ENCODE results near the gene SMYD3.

The SMYD3 gene

DNA sequence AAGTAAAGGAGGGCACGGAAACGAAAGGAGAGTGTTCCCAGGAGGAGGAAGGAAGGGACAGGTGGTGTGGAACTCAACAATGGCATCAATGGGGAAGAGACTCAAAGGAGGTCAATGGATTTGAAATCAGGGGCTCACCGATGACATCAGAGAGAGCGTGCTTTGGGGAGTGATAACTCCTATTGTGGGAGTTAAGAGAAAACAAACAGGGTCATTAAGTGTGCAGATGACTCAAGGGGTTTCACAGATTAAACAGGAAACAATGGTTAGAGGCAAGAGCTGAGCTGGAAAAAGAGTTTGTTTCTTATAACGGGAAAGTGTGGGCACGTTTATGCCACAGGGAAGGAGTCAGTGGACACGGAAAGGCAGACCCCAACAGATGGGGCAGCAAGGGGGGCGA lies 629.1 kb downstream of the SMYD3 start:
- H3K36me3 ChIP-seq (replicated peaks; ENCODE audit: insufficient read depth, low read length) = no peaks in the 10 kb centered on the region
- TF ChIP-seq EZH2phosphoT487 (IDR thresholded peaks at IDR 0.05; ENCODE audit: low read length) (no peak), EZH2 (optimal IDR thresholded peaks at IDR 0.05; ENCODE audit: low read depth, low read length) (no peak)
- TF ChIP-seq, protein P1, sequence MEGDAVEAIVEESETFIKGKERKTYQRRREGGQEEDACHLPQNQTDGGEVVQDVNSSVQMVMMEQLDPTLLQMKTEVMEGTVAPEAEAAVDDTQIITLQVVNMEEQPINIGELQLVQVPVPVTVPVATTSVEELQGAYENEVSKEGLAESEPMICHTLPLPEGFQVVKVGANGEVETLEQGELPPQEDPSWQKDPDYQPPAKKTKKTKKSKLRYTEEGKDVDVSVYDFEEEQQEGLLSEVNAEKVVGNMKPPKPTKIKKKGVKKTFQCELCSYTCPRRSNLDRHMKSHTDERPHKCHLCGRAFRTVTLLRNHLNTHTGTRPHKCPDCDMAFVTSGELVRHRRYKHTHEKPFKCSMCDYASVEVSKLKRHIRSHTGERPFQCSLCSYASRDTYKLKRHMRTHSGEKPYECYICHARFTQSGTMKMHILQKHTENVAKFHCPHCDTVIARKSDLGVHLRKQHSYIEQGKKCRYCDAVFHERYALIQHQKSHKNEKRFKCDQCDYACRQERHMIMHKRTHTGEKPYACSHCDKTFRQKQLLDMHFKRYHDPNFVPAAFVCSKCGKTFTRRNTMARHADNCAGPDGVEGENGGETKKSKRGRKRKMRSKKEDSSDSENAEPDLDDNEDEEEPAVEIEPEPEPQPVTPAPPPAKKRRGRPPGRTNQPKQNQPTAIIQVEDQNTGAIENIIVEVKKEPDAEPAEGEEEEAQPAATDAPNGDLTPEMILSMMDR (IDR thresholded peaks at IDR 0.05; ENCODE audit: low read length) = no peak
- no peaks in the 10 kb centered on the region for H3F3A ChIP-seq (ENCODE audit: insufficient read depth, low read length)
- no peak overlapping the region for H3K4me2 ChIP-seq (ENCODE audit: low read depth, low read length)
- H3K4me3 ChIP-seq (ENCODE audit: low read length) = no peak overlapping the region
- H3K27ac ChIP-seq (ENCODE audit: low read length) = no peak overlapping the region
- H3K9me2 ChIP-seq (replicated peaks; ENCODE audit: insufficient read depth, low read length) = no peaks in the 10 kb centered on the region
- no peak overlapping the region for H2AFZ ChIP-seq (ENCODE audit: low read length)
- no peaks in the 10 kb centered on the region for H3K4me1 ChIP-seq (ENCODE audit: low read length)
- no peaks in the 10 kb centered on the region for H3K27me3 ChIP-seq (replicated peaks; ENCODE audit: insufficient read depth, low read length)
- H4K20me1 ChIP-seq (ENCODE audit: insufficient read depth, low read length) = no peaks in the 10 kb centered on the region
- no peaks in the 10 kb centered on the region for H3K79me2 ChIP-seq (ENCODE audit: low read length)
- H3K9ac ChIP-seq (ENCODE audit: low read length) = no peak overlapping the region
- no peak for DNase-seq
- no peaks in the 10 kb centered on the region for H3K9me3 ChIP-seq (replicated peaks; ENCODE audit: insufficient read depth, low read length)

DNA sequence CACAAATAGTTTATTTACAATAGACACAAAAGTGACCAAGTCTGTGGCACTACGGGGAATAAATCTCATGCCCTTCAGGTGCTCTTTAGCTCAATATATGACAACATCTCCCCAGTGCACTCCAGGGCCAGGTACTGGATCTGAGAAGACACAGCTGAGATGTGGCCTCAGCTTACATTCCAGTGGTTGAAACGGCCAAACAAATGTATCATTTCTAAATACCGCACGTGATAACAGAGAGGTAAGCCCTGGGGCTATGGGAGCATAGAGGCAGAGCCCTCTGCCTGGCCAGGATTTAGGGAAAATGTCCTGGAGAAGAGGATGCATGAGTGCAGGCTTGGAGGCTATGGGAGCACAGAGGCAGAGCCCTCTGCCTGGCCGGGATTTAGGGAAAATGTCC lies 630.5 kb downstream of the SMYD3 start:
- Histone ChIP-seq H3F3A (ENCODE audit: insufficient read depth, low read length) (no peaks in the 10 kb centered on the region), H3K27ac (ENCODE audit: low read length) (no peak overlapping the region)

DNA sequence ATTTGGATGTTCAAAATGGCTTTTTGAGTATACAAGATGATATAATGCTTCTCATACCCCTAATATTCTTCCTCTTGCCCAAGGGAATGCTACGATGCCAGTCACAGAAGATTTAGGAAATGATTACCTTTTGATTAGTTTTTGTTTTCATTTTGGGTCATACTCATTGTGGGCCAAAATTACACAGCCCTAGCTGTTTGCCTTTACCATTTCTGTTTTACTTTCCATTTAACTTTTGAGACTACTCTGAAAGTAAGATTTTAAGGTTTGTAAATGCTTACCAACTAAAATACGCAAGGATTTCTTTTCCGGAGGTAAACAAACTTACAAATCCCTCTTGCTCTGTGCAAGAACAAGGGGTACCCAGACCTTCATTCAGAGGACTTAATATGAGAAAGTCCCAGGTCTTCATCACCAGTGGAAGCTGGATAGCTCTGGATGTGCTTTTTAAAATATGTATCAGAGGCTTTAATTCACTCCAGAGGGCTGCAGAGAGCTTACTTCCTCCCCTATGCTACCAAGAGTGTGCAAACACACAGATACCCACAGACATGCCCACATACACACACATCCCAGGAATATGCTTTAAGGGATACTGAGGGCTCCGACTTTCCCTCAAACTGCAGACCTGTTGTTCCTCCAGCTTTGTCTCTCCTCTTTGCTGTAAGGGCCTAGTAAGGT lies 631.4 kb downstream of the SMYD3 start:
- no peaks in the 10 kb centered on the region for H4K20me1 ChIP-seq (ENCODE audit: insufficient read depth, low read length)
- TF ChIP-seq EZH2phosphoT487 (IDR thresholded peaks at IDR 0.05; ENCODE audit: low read length) = no peak
- TF ChIP-seq, protein P1 (IDR thresholded peaks at IDR 0.05; ENCODE audit: low read length) = no peak
- no peak for TF ChIP-seq EZH2 (optimal IDR thresholded peaks at IDR 0.05; ENCODE audit: low read depth, low read length)
- DNase-seq = no peak
- no peaks in the 10 kb centered on the region for H3K4me1 ChIP-seq (ENCODE audit: low read length)
- H3K9me2 ChIP-seq (replicated peaks; ENCODE audit: insufficient read depth, low read length) = no peaks in the 10 kb centered on the region
- no peak overlapping the region for H3K27ac ChIP-seq (ENCODE audit: low read length)
- H3K9me3 ChIP-seq (replicated peaks; ENCODE audit: insufficient read depth, low read length) = no peaks in the 10 kb centered on the region
- H3K79me2 ChIP-seq (ENCODE audit: low read length) = no peaks in the 10 kb centered on the region
- H3K4me3 ChIP-seq (ENCODE audit: low read length) = no peak overlapping the region
- H3K4me2 ChIP-seq (ENCODE audit: low read depth, low read length) = no peak overlapping the region
- H3K36me3 ChIP-seq (replicated peaks; ENCODE audit: insufficient read depth, low read length) = no peaks in the 10 kb centered on the region
- no peaks in the 10 kb centered on the region for H3F3A ChIP-seq (ENCODE audit: insufficient read depth, low read length)
- H2AFZ ChIP-seq (ENCODE audit: low read length) = no peak overlapping the region
- H3K27me3 ChIP-seq (replicated peaks; ENCODE audit: insufficient read depth, low read length) = no peaks in the 10 kb centered on the region
- no peak overlapping the region for H3K9ac ChIP-seq (ENCODE audit: low read length)

More for the DNA sequence above, 630.5 kb downstream of the SMYD3 start:
- Histone ChIP-seq H3K79me2 (ENCODE audit: low read length) (no peaks in the 10 kb centered on the region), H4K20me1 (ENCODE audit: insufficient read depth, low read length) (no peaks in the 10 kb centered on the region), H3K36me3 (replicated peaks; ENCODE audit: insufficient read depth, low read length) (no peaks in the 10 kb centered on the region), H3K9ac (ENCODE audit: low read length) (no peak overlapping the region), H3K4me3 (ENCODE audit: low read length) (no peak overlapping the region), H3K9me3 (replicated peaks; ENCODE audit: insufficient read depth, low read length) (no peaks in the 10 kb centered on the region), H3K4me2 (ENCODE audit: low read depth, low read length) (no peak overlapping the region), H3K27me3 (replicated peaks; ENCODE audit: insufficient read depth, low read length) (no peaks in the 10 kb centered on the region), H3K4me1 (ENCODE audit: low read length) (no peaks in the 10 kb centered on the region), H2AFZ (ENCODE audit: low read length) (no peak overlapping the region), H3K9me2 (replicated peaks; ENCODE audit: insufficient read depth, low read length) (no peaks in the 10 kb centered on the region)
- TF ChIP-seq EZH2 (optimal IDR thresholded peaks at IDR 0.05; ENCODE audit: low read depth, low read length) = no peak
- no peak for DNase-seq

DNA sequence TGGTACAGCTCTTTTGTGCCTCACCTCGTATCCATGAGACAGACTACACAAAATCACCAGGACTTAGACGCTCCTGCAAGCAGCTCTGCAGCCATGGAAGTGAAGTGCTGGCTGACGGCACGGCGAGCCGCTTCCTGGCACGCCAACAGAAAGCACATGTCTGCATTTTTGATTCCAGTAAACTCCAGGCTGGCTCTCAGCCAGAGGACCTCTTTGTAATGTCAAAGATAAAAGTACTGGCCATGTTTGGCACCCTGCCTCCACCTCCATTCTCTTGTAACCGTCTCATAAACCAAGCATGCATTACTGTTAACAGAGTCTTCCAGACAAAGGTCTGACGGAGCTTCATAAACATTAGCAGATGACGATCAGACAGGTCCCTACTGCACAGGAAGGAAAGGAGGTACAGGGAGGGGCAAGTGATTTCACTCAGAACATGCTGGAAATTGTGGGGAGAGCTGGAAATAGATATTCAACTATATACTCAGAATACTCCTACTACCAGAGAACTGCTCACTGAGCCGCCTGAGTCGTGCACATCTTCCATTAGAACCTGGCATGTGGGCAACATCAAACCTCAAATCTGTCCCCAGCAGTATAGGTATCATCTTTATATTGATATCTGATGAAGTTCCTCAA lies 632.0 kb downstream of the SMYD3 start:
- H3K79me2 ChIP-seq (ENCODE audit: low read length) = no peaks in the 10 kb centered on the region
- H3K4me3 ChIP-seq (ENCODE audit: low read length) = no peak overlapping the region
- H3K36me3 ChIP-seq (replicated peaks; ENCODE audit: insufficient read depth, low read length) = no peaks in the 10 kb centered on the region
- no peak overlapping the region for H3K9ac ChIP-seq (ENCODE audit: low read length)
- no peaks in the 10 kb centered on the region for H3K27me3 ChIP-seq (replicated peaks; ENCODE audit: insufficient read depth, low read length)
- no peaks in the 10 kb centered on the region for H4K20me1 ChIP-seq (ENCODE audit: insufficient read depth, low read length)
- no peak overlapping the region for H2AFZ ChIP-seq (ENCODE audit: low read length)
- DNase-seq = no peak
- TF ChIP-seq EZH2phosphoT487 (IDR thresholded peaks at IDR 0.05; ENCODE audit: low read length) = no peak
- TF ChIP-seq EZH2 (optimal IDR thresholded peaks at IDR 0.05; ENCODE audit: low read depth, low read length) = no peak
- TF ChIP-seq, protein P1 (IDR thresholded peaks at IDR 0.05; ENCODE audit: low read length) = no peak
- H3K9me3 ChIP-seq (replicated peaks; ENCODE audit: insufficient read depth, low read length) = no peaks in the 10 kb centered on the region
- H3K27ac ChIP-seq (ENCODE audit: low read length) = no peak overlapping the region
- no peaks in the 10 kb centered on the region for H3K9me2 ChIP-seq (replicated peaks; ENCODE audit: insufficient read depth, low read length)
- no peak overlapping the region for H3K4me2 ChIP-seq (ENCODE audit: low read depth, low read length)
- H3F3A ChIP-seq (ENCODE audit: insufficient read depth, low read length) = no peaks in the 10 kb centered on the region
- no peaks in the 10 kb centered on the region for H3K4me1 ChIP-seq (ENCODE audit: low read length)
